GM12878 (cell line): ENCODE data around the gene MAP4K1. TPM values are rescaled to one million over a fixed set of nuclear protein-coding genes. Genes with fewer than 3 reads are reported as not detected.

Experiments
- ATAC-seq: fragments of 200-7000 bp; cut with Tn5 transposase; 3 replicates; pipeline ENCODE4 v1.9.1; 2020; ENCODE audit warnings: mild to moderate bottlenecking, moderate library complexity
- BruUV-seq: library from RNA; stranded (reverse); fragments of 400-500 nt; replicated peaks from 2 replicates; lab custom pipeline; 2021; lab: Mats Ljungman, UMichigan
- CTCF ChIA-PET: fragments of 300-600 bp; sonication (Branson Sonifier 250); formaldehyde crosslinking; extraction: SDS; loops from one replicate; lab custom pipeline; 2021; ENCODE audit warnings: inconsistent platforms; lab: Yijun Ruan, JAX
- POLR2A ChIA-PET: fragments of 350-600 bp; formaldehyde crosslinking; extraction: SDS; loops from one replicate; lab custom pipeline; 2021; ENCODE audit warnings: inconsistent platforms; lab: Charles Lee
- RAD21 ChIA-PET: fragments of 300-600 bp; sonication (Branson Sonifier 250); formaldehyde crosslinking; loops from one replicate; lab custom pipeline; 2023; ENCODE audit warnings: antibody characterized with exemption; ENCODE audit not compliant: unreplicated experiment; lab: Charles Lee
- SMC1A ChIA-PET: fragments of 300-600 bp; sonication (Branson Sonifier 250); formaldehyde crosslinking; loops from one replicate; lab custom pipeline; 2023; ENCODE audit not compliant: unreplicated experiment, uncharacterized antibody; lab: Charles Lee
- DNase-seq: peaks from one replicate; pipeline ENCODE4 v3.0.0-alpha.2; 2011; ENCODE audit warnings: low read depth, low spot score
- FAIRE-seq: peaks from 3 replicates; lab custom pipeline; 2011; peaks lifted over from hg19 to GRCh38; lab: Jason Lieb, UNC
- H2AFZ ChIP-seq: 2 replicates; pipeline ENCODE4 v1.6.0; 2011; ENCODE audit warnings: low read depth, low read length, control low read depth; ENCODE audit not compliant: control insufficient read depth
- H3K27ac ChIP-seq: 2 replicates; pipeline ENCODE4 v1.5.1; 2011; ENCODE audit warnings: control low read depth; ENCODE audit not compliant: control insufficient read depth, insufficient read depth
- H3K27me3 ChIP-seq, 2 experiments: replicated peaks in 1 of 2; 2 replicates each; pipeline versions ENCODE4 v1.6.0 to v1.6.1; 2011; ENCODE audit warnings: low read length in 1 of 2; ENCODE audit not compliant: control insufficient read depth in 2 of 2, insufficient read depth in 2 of 2
- H3K36me3 ChIP-seq, 2 experiments: 2 replicates each; pipeline ENCODE4 v1.5.1; 2011; ENCODE audit warnings: low read length in 1 of 2; ENCODE audit not compliant: control insufficient read depth in 2 of 2, insufficient read depth in 2 of 2
- H3K4me1 ChIP-seq: 2 replicates; pipeline ENCODE4 v1.6.1; 2011; ENCODE audit warnings: mild to moderate bottlenecking, low read length, moderate library complexity, mixed read lengths; ENCODE audit not compliant: control insufficient read depth, insufficient read depth
- H3K4me2 ChIP-seq: 2 replicates; pipeline ENCODE4 v1.6.0; 2011; ENCODE audit warnings: control low read depth; ENCODE audit not compliant: control insufficient read depth, insufficient read depth
- H3K4me3 ChIP-seq: fragments of 200-600 bp; sonication (generic); 2 replicates; pipeline ENCODE4 v1.5.1; 2016
- H3K79me2 ChIP-seq: 2 replicates; pipeline ENCODE4 v1.6.0; 2011; ENCODE audit warnings: low read length; ENCODE audit not compliant: control insufficient read depth, insufficient read depth
- H3K9ac ChIP-seq: 2 replicates; pipeline ENCODE4 v1.8.0; 2011; ENCODE audit warnings: low read length, control low read depth, mixed read lengths; ENCODE audit not compliant: control insufficient read depth, insufficient read depth
- H3K9me3 ChIP-seq: replicated peaks from 3 replicates; pipeline ENCODE4 v1.5.1; 2011; ENCODE audit warnings: mild to moderate bottlenecking, low read length; ENCODE audit not compliant: control insufficient read depth, insufficient read depth
- H4K20me1 ChIP-seq: 2 replicates; pipeline ENCODE4 v1.6.0; 2011; ENCODE audit not compliant: control insufficient read depth, insufficient read depth
- ATF3 ChIP-seq: IDR thresholded peaks from 2 replicates; pipeline ENCODE4 v1.6.1; 2011; ENCODE audit warnings: low read depth, mild to moderate bottlenecking, low read length, moderate library complexity, borderline replicate concordance; ENCODE audit errors: extremely low read depth
- EZH2 ChIP-seq: IDR thresholded peaks from 2 replicates; pipeline ENCODE4 v1.6.1; 2012; ENCODE audit warnings: low read depth, mild to moderate bottlenecking, control low read depth, inconsistent platforms, low read length, borderline replicate concordance; ENCODE audit not compliant: control insufficient read depth
- GABPA ChIP-seq: IDR thresholded peaks from 2 replicates; pipeline ENCODE4 v1.6.1; 2014; ENCODE audit warnings: antibody characterized with exemption, low read depth, mild to moderate bottlenecking, inconsistent platforms
- HDAC6 ChIP-seq: fragments of 200-600 bp; sonication (generic); IDR thresholded peaks from one replicate; pipeline ENCODE4 v1.8.0; 2017; ENCODE audit warnings: antibody characterized with exemption; ENCODE audit not compliant: unreplicated experiment
- IRF3 ChIP-seq: fragments of 450-650 bp; IDR thresholded peaks from 2 replicates; pipeline ENCODE4 v1.6.1; 2014; ENCODE audit warnings: mild to moderate bottlenecking
- IRF5 ChIP-seq: fragments of 450-650 bp; IDR thresholded peaks from 2 replicates; pipeline ENCODE4 v1.6.1; 2017; ENCODE audit warnings: borderline replicate concordance
- KDM1A ChIP-seq: fragments of 200-600 bp; sonication (generic); IDR thresholded peaks from 2 replicates; pipeline ENCODE4 v1.6.1; 2016; ENCODE audit warnings: borderline replicate concordance
- MAX ChIP-seq: IDR thresholded peaks from 2 replicates; pipeline ENCODE4 v1.6.1; 2012; ENCODE audit warnings: low read depth, low read length, improper control_type of control experiment
- NFXL1 ChIP-seq: fragments of 450-650 bp; IDR thresholded peaks from 2 replicates; pipeline ENCODE4 v1.6.1; 2017; ENCODE audit warnings: antibody characterized with exemption, mild to moderate bottlenecking, borderline replicate concordance
- NFYA ChIP-seq: IDR thresholded peaks from 2 replicates; pipeline ENCODE4 v1.6.1; 2011; ENCODE audit warnings: low read depth, mild to moderate bottlenecking, low read length, improper control_type of control experiment, borderline replicate concordance
- NR2C2 ChIP-seq: IDR thresholded peaks from 2 replicates; pipeline ENCODE4 v1.6.1; 2011; ENCODE audit warnings: borderline replicate concordance, low read depth; ENCODE audit not compliant: control insufficient read depth, insufficient read length
- SIX5 ChIP-seq: IDR thresholded peaks from 2 replicates; pipeline ENCODE4 v1.6.1; 2011; ENCODE audit warnings: mild to moderate bottlenecking, low read depth, low read length, moderate library complexity; ENCODE audit not compliant: severe bottlenecking
- SREBF1 ChIP-seq: IDR thresholded peaks from 2 replicates; pipeline ENCODE4 v1.6.1; 2012; ENCODE audit warnings: mild to moderate bottlenecking, low read length
- STAT3 ChIP-seq: IDR thresholded peaks from 2 replicates; pipeline ENCODE4 v1.6.1; 2011; ENCODE audit warnings: low read depth, low read length, improper control_type of control experiment
- TAF1 ChIP-seq: IDR thresholded peaks from 2 replicates; pipeline ENCODE4 v1.6.1; 2011; ENCODE audit warnings: mild to moderate bottlenecking, low read depth, low read length, borderline replicate concordance
- WRNIP1 ChIP-seq: IDR thresholded peaks from 2 replicates; pipeline ENCODE4 v1.6.1; 2011; ENCODE audit warnings: low read depth, low read length, improper control_type of control experiment, borderline replicate concordance
- YBX1 ChIP-seq: fragments of 450-650 bp; IDR thresholded peaks from 2 replicates; pipeline ENCODE4 v1.6.1; 2016; ENCODE audit warnings: antibody characterized with exemption
- ZNF622 ChIP-seq: fragments of 450-650 bp; IDR thresholded peaks from 2 replicates; pipeline ENCODE4 v1.6.1; 2017; ENCODE audit warnings: mild to moderate bottlenecking, inconsistent platforms
- WGBS: methylation state at CpG from one replicate; pipeline ENCODE4 v1.1.6; 2016; ENCODE audit warnings: low lambda C conversion rate; ENCODE audit not compliant: insufficient replicate concordance, insufficient coverage; ENCODE audit errors: missing lambda C conversion rate; 5-methylcytosine and 5-hydroxymethylcytosine counted together
- in situ Hi-C: fragments of 300-500 bp; cut with MboI; formaldehyde crosslinking; loops from 9 replicates; pipeline ENCODE4 v1.14.3; 2018; ENCODE audit warnings: mixed read lengths
- intact Hi-C: fragments of 100-400 bp; cut with micrococcal nuclease; formaldehyde crosslinking; loops from one replicate; pipeline ENCODE4 v1.14.2; 2022; ENCODE audit not compliant: unreplicated experiment
- polyA plus RNA-seq, 11 experiments: library from polyadenylated mRNA; depleted of rRNA in 4 of 11; unstranded in 6 of 11; stranded (reverse) in 5 of 11; fragments of >200 nt; fragmentation: Nextera tagmentation in 4 of 11; fragmentation: Illumina TruSeq in 1 of 11; extraction: Ambion mirVana in 4 of 11; extraction: Trizol in 1 of 11; gene quantifications; 1 replicate in 1 of 11; 2 replicates in 10 of 11; pipeline versions ENCODE4 v1.2.1 to v1.2.3, GENCODE V29; 2011 to 2016; ENCODE audit warnings: inconsistent platforms in 2 of 11, missing spikeins in 2 of 11, low read depth in 1 of 11
- total RNA-seq, 4 experiments: library from RNA; depleted of rRNA in 3 of 4; stranded (reverse); fragments of >200 nt in 3 of 4; fragmentation: Illumina TruSeq in 1 of 4; extraction: Trizol in 1 of 4; gene quantifications; 2 replicates each; pipeline versions ENCODE4 v1.2.1 to v1.2.3, GENCODE V29; 2013 to 2021

Gene MAP4K1
- total and polyA plus RNA-seq, 10 of the 15 experiments (the other 5 are each of a cell fraction or from before 2014, with no cell fraction given) = 39.2 to 306 (median 140) TPM

GRCh38 chr19:38663156-38663651, 45.5 kb upstream of the MAP4K1 start (continued):
- no peak for TF ChIP-seq ATF3
- no peak for TF ChIP-seq STAT3
- no peak for TF ChIP-seq SREBF1
- no peak for TF ChIP-seq GABPA
- TF ChIP-seq WRNIP1 = no peak
- TF ChIP-seq SIX5 = no peak
- no peak for TF ChIP-seq KDM1A
- TF ChIP-seq HDAC6 = no peak

GRCh38 chr19:38662537-38663155, 44.9 kb upstream of the MAP4K1 start:
- Histone ChIP-seq H4K20me1 (no peaks in the 10 kb centered on the region; the same call in 1 of the 2 replicates), H3K27me3 (no peaks in the 10 kb centered on the region), H3K36me3 (peaks cover 5 to 10% of the 10 kb centered on the region in 2 experiments; a peak in 2 of 4 replicates), H3K4me2 (no peak overlapping the region), H3K4me1 (peaks cover 38% of the 10 kb centered on the region), H3K79me2 (peaks cover 81% of the 10 kb centered on the region), H3K4me3 (no peak overlapping the region), H3K9ac (no peak overlapping the region), H3K27ac (no peak overlapping the region), H2AFZ (no peak overlapping the region), H3K9me3 (no peaks in the 10 kb centered on the region)
- 85% methylated on average over 7 of the region's 7 CpGs for WGBS
- ChIA-PET CTCF (interaction anchor here (1.0 to 1.9 kb wide), 2 partner anchors 26 to 28 kb away, joined by 4 read pairs; no protein-coding TSS in a partner anchor), SMC1A (interaction anchor here (1.0 to 1.5 kb wide), 5 partner anchors 13 to 25 kb away, joined by 3 to 5 read pairs (median 4); partner anchors contain the start of gene ACTN4), RAD21 (interaction anchor here (1.1 kb wide), 1 partner anchor 15 kb away, joined by 5 read pairs; the partner anchor contains the start of gene ACTN4), POLR2A (interaction anchor here (0.5 to 0.7 kb wide), 3 partner anchors 20 to 238 kb away, joined by 4 read pairs; no protein-coding TSS in a partner anchor)
- in situ Hi-C loops = no loop called here
- intact Hi-C loops = no loop called here
- no TSS peak for BruUV-seq
- ATAC-seq (no peak), DNase-seq (no peak), FAIRE-seq (no peak)
- TF ChIP-seq YBX1 = no peak
- no peak for TF ChIP-seq NR2C2
- no peak for TF ChIP-seq ZNF622
- TF ChIP-seq NFYA = no peak
- TF ChIP-seq TAF1 = no peak
- no peak for TF ChIP-seq EZH2
- TF ChIP-seq MAX = no peak
- no peak for TF ChIP-seq IRF5
- TF ChIP-seq IRF3 = no peak
- no peak for TF ChIP-seq NFXL1
- no peak for TF ChIP-seq SIX5
